NT2/D1 (cell line): ENCODE measurements around the gene UBE2Q1.

Source experiments
- DNase-seq: peaks from one replicate; pipeline ENCODE4 v3.0.0-alpha.2; 2011; ENCODE audit warnings: low read depth, low spot score
- H3K27me3 ChIP-seq: 2 replicates; pipeline ENCODE4 v1.6.0; 2011; ENCODE audit warnings: mild to moderate bottlenecking; ENCODE audit not compliant: insufficient read length, insufficient read depth
- H3K36me3 ChIP-seq: 2 replicates; pipeline ENCODE4 v1.6.1; 2011; ENCODE audit warnings: mild to moderate bottlenecking, low read length, mixed read lengths; ENCODE audit not compliant: insufficient read depth, insufficient read length
- H3K4me1 ChIP-seq: 2 replicates; pipeline ENCODE4 v1.5.1; 2011; ENCODE audit not compliant: insufficient read depth, insufficient read length
- H3K4me3 ChIP-seq: 2 replicates; pipeline ENCODE4 v1.5.1; 2011; ENCODE audit warnings: low read depth; ENCODE audit not compliant: insufficient read length
- H3K9ac ChIP-seq: 2 replicates; pipeline ENCODE4 v1.6.0; 2011; ENCODE audit warnings: low read depth; ENCODE audit not compliant: insufficient read length
- H3K9me3 ChIP-seq: 2 replicates; pipeline ENCODE4 v1.5.1; 2011; ENCODE audit warnings: mild to moderate bottlenecking, low read length; ENCODE audit not compliant: insufficient read depth
- SUZ12 ChIP-seq: IDR thresholded peaks from 2 replicates; pipeline ENCODE4 v1.6.1; 2011; ENCODE audit not compliant: insufficient read length, insufficient read depth; ENCODE audit errors: extremely low read depth
- YY1 ChIP-seq: IDR thresholded peaks from 2 replicates; pipeline ENCODE4 v1.6.1; 2011; ENCODE audit not compliant: insufficient read length, insufficient read depth
- ZNF274 ChIP-seq: IDR thresholded peaks from 2 replicates; pipeline ENCODE4 v1.6.1; 2011; ENCODE audit warnings: mild to moderate bottlenecking, low read depth, low read length

Gene UBE2Q1

DNA sequence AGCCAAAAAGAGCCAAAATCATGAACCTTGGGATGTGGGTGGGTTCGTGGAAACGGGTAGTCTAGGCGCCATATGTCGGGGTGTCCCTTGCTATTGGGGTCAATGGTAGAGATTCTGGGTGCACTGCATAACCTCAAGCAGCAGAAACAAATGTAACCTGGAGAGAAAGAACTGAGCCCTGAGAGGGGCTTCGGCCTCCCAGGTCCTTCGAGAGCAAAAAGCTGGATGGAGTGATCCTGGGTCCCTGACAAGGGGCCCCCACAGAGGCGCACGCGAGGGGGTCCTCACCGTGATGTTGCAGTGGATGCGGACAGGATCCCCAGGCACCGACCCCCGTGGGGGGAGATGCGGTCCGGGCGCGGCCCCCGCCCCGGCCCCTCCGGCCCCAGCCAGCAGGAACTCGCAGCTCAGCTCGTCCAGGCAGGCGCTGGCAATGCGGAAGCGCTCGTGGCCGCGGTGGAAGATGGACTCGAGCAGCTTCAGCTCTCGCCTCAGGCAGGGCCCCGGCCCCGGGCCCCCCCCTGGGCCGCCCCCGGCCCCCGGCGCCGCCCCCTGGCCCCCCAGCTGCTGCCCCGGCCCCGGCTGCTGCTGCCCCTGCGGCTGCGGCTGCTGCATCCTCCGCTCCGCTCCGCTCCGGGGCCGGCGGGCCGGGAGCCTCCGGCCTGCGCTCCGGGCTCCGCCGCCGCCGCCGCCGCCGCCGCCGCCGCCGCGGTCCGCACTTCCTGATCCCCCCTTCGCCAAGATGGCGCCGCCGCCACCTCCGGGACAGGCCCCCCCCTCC, at the start of gene UBE2Q1:
Gene UBE2Q1 (minus strand): TSS at position 724 of the 781 bp plus-strand sequence. CDS start 109 bp downstream, at position 615.
- Histone ChIP-seq H3K9ac (peak within 1 kb of the TSS; percentile 94), H3K27me3 (no peaks in the 10 kb centered on the region), H3K9me3 (no peaks in the 10 kb centered on the region), H3K4me3 (peak within 1 kb of the TSS; percentile 86), H3K4me1 (peaks cover 2% of the 10 kb centered on the region), H3K36me3 (peaks cover 33% of the 10 kb centered on the region)
- TF ChIP-seq ZNF274, result no peak
- TF ChIP-seq YY1, result peak; percentile 52
- no peak for TF ChIP-seq SUZ12
- no peak for DNase-seq

- peak; percentile 8 for TF ChIP-seq YY1
- TF ChIP-seq ZNF274, result no peak
- TF ChIP-seq SUZ12, result no peak
- H3K9ac ChIP-seq, result peak within 1 kb of the TSS; percentile 92
- peak within 1 kb of the TSS; percentile 86 for H3K4me3 ChIP-seq
- peak; percentile 71 for DNase-seq
- peaks cover 30% of the 10 kb centered on the region for H3K36me3 ChIP-seq
- peaks cover 7% of the 10 kb centered on the region for H3K4me1 ChIP-seq
- no peaks in the 10 kb centered on the region for H3K27me3 ChIP-seq
- H3K9me3 ChIP-seq, result no peaks in the 10 kb centered on the region
These were observed 49.3 kb upstream of the UBE2Q1 start, which contains the start of gene ADAR for GRCh38 chr1:154607609-154608396. Gene ADAR (minus strand): TSS chr1:154608186. CDS start chr1:154608006, 180 bp downstream.

GRCh38 chr1:154607106-154607608, 48.7 kb upstream of the UBE2Q1 start:
- peak overlapping the region; percentile 92 for H3K9ac ChIP-seq
- no peak for TF ChIP-seq YY1
- TF ChIP-seq SUZ12, result no peak
- H3K36me3 ChIP-seq, result peaks cover 36% of the 10 kb centered on the region
- peak overlapping the region; percentile 86 for H3K4me3 ChIP-seq
- DNase-seq, result no peak
- H3K27me3 ChIP-seq, result no peaks in the 10 kb centered on the region
- no peaks in the 10 kb centered on the region for H3K9me3 ChIP-seq
- H3K4me1 ChIP-seq, result peaks cover 7% of the 10 kb centered on the region

DNA sequence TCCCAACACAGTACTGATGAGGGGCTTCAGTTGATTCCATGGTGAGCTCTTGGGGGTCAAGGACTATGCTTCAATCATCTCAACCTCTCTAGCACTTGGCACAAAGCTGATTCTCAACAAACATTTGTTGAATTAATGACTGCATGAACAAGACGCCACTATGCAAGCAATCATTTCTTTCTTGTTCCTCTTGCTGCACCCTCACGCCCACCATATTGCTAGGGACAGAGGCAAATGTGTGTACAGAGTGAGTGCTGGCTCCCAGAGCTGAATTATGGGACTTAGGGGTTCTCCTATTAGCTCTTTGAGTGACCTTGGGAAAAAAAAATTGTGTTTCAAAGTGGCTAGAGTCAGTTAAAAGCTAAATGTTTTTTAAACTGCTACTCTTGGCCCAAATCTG, 47.1 kb upstream of the UBE2Q1 start:
- H3K9me3 ChIP-seq, result no peaks in the 10 kb centered on the region
- H3K27me3 ChIP-seq, result no peaks in the 10 kb centered on the region
- DNase-seq, result no peak
- H3K4me1 ChIP-seq, result peaks cover 7% of the 10 kb centered on the region
- H3K4me3 ChIP-seq, result no peak overlapping the region
- no peak for TF ChIP-seq SUZ12
- no peak for TF ChIP-seq YY1
- no peak for TF ChIP-seq ZNF274
- H3K9ac ChIP-seq, result no peak overlapping the region
- H3K36me3 ChIP-seq, result peaks cover 52% of the 10 kb centered on the region

- H3K4me1 ChIP-seq, result peaks cover 3% of the 10 kb centered on the region
- no peaks in the 10 kb centered on the region for H3K27me3 ChIP-seq
- no peak overlapping the region for H3K9ac ChIP-seq
- TF ChIP-seq YY1, result no peak
- TF ChIP-seq SUZ12, result no peak
- no peak for TF ChIP-seq ZNF274
- DNase-seq, result no peak
- no peak overlapping the region for H3K4me3 ChIP-seq
- no peaks in the 10 kb centered on the region for H3K9me3 ChIP-seq
- H3K36me3 ChIP-seq, result peaks cover 71% of the 10 kb centered on the region
These were observed 44.9 kb upstream of the UBE2Q1 start for GRCh38 chr1:154603317-154603716.

- TF ChIP-seq ZNF274 (no peak), YY1 (no peak), SUZ12 (no peak)
- Histone ChIP-seq H3K4me1 (peaks cover 3% of the 10 kb centered on the region), H3K4me3 (no peak overlapping the region), H3K9ac (no peak overlapping the region), H3K27me3 (no peaks in the 10 kb centered on the region), H3K36me3 (peaks cover 94% of the 10 kb centered on the region), H3K9me3 (no peaks in the 10 kb centered on the region)
- DNase-seq, result no peak
These were observed 41.2 kb upstream of the UBE2Q1 start for GRCh38 chr1:154599658-154600057.
